ENCODE results near the gene SP2. TPM values are rescaled to one million over a fixed set of nuclear protein-coding genes. Genes with fewer than 3 reads are reported as not detected.

Gene SP2
- total RNA-seq, 4 donors from 2014 or later = 7.1 to 14.1 (median 12.3) TPM

GRCh38 chr17:47924785-47925677, 29.0 kb downstream of the SP2 start:
- Histone ChIP-seq H3K27ac (no peak overlapping the region), H3K9me3 (no peaks in the 10 kb centered on the region), H3K4me1 (peaks cover 11 to 15% of the 10 kb centered on the region in 2 donors), H3K27me3 (no peaks in the 10 kb centered on the region), H3K4me3 (replicated peaks in 1 of 3) (no peak overlapping the region), H3K36me3 (peaks cover 21 to 40% of the 10 kb centered on the region in 2 donors)
- DNase-seq = no peak
- WGBS, 2 donors = 93 to 96% methylated on average over 17 to 18 of the region's 23 CpGs
- intact Hi-C loops (cut with DNase I) = no loop called here
- TF ChIP-seq CTCF (IDR thresholded peaks at IDR 0.05) = no peak
- no peak for TF ChIP-seq POLR2A (IDR thresholded peaks at IDR 0.05)

- Histone ChIP-seq H3K4me3 (replicated peaks in 1 of 3) (no peak overlapping the region), H3K36me3 (peaks cover 21 to 40% of the 10 kb centered on the region in 2 donors), H3K27me3 (no peaks in the 10 kb centered on the region), H3K9me3 (no peaks in the 10 kb centered on the region), H3K27ac (no peak overlapping the region), H3K4me1 (peaks cover 11 to 15% of the 10 kb centered on the region in 2 donors)
- WGBS, 2 donors = 91 to 92% methylated on average over 3 of the region's 3 CpGs
- TF ChIP-seq POLR2A (IDR thresholded peaks at IDR 0.05) (no peak), CTCF (IDR thresholded peaks at IDR 0.05) (no peak)
- no peak for DNase-seq
- intact Hi-C loops (cut with DNase I) = no loop called here
These were observed 29.6 kb downstream of the SP2 start for GRCh38 chr17:47925678-47925988.

GRCh38 chr17:47927821-47928400, 31.9 kb downstream of the SP2 start:
- Histone ChIP-seq H3K4me1 (peaks cover 2 to 3% of the 10 kb centered on the region in 2 donors), H3K9me3 (no peaks in the 10 kb centered on the region), H3K27ac (no peak overlapping the region), H3K27me3 (no peaks in the 10 kb centered on the region), H3K4me3 (replicated peaks in 1 of 3) (no peak overlapping the region), H3K36me3 (peaks cover 21 to 38% of the 10 kb centered on the region in 2 donors)
- TF ChIP-seq POLR2A (IDR thresholded peaks at IDR 0.05) = no peak
- WGBS, 2 donors = 92 to 94% methylated on average over 20 of the region's 20 CpGs
- DNase-seq = no peak
- intact Hi-C loops (cut with DNase I) = no loop called here

- no peak for TF ChIP-seq POLR2A (IDR thresholded peaks at IDR 0.05)
- no peak for TF ChIP-seq CTCF (IDR thresholded peaks at IDR 0.05)
- H3K27ac ChIP-seq = no peak overlapping the region
- no peak overlapping the region for H3K4me3 ChIP-seq (replicated peaks in 1 of 3)
- peaks cover 16 to 33% of the 10 kb centered on the region in 2 donors for H3K36me3 ChIP-seq
- no peaks in the 10 kb centered on the region for H3K9me3 ChIP-seq
- H3K4me1 ChIP-seq = no peaks in the 10 kb centered on the region
- DNase-seq = no peak
- WGBS, 2 donors = 85 to 86% methylated on average over 2 of the region's 2 CpGs
- intact Hi-C loops (cut with DNase I) = no loop called here
- H3K27me3 ChIP-seq = no peaks in the 10 kb centered on the region
These were observed 32.4 kb downstream of the SP2 start for GRCh38 chr17:47928415-47928814.

- TF ChIP-seq CTCF (IDR thresholded peaks at IDR 0.05) (no peak), POLR2A (IDR thresholded peaks at IDR 0.05) (no peak)
- H3K36me3 ChIP-seq = peaks cover 14 to 28% of the 10 kb centered on the region in 2 donors
- intact Hi-C loops (cut with DNase I) = no loop called here
- peak overlapping the region in 1 of 3 donors; percentile 17 for H3K27ac ChIP-seq
- no peaks in the 10 kb centered on the region for H3K27me3 ChIP-seq
- 65 to 74% methylated on average over 10 of the region's 10 CpGs for WGBS, 2 donors
- no peak for DNase-seq
- H3K4me1 ChIP-seq = no peaks in the 10 kb centered on the region
- H3K9me3 ChIP-seq = no peaks in the 10 kb centered on the region
- no peak overlapping the region for H3K4me3 ChIP-seq (replicated peaks in 1 of 3)
These were observed 33.4 kb downstream of the SP2 start for GRCh38 chr17:47929218-47930000.

All from thyroid gland (tissue), 4 donors.